H9 (cell line): ENCODE results near the gene TRPC4AP. TPM values are rescaled to one million over a fixed set of nuclear protein-coding genes. Genes with fewer than 3 reads are reported as not detected.

ENCODE experiments used
- DNase-seq: peaks from one replicate; pipeline ENCODE4 v3.0.0-alpha.2; 2017
- H2AFZ ChIP-seq: one replicate; pipeline ENCODE4 v1.6.1; 2013; ENCODE audit warnings: mild to moderate bottlenecking, low read length, control low read depth, moderate library complexity
- H2AK5ac ChIP-seq: 2 replicates; pipeline ENCODE4 v1.6.1; 2013; ENCODE audit warnings: low read length, control low read depth, mixed read lengths; ENCODE audit not compliant: insufficient read length
- H2BK120ac ChIP-seq: one replicate; pipeline ENCODE4 v1.6.1; 2013; ENCODE audit warnings: low read depth, mild to moderate bottlenecking, low read length, control low read depth, inconsistent platforms; ENCODE audit not compliant: poor library complexity, severe bottlenecking
- H2BK12ac ChIP-seq: 2 replicates; pipeline ENCODE4 v1.6.1; 2013; ENCODE audit warnings: low read length, control low read depth, mixed read lengths, low read depth; ENCODE audit not compliant: insufficient read length
- H2BK15ac ChIP-seq: 2 replicates; pipeline ENCODE4 v1.6.1; 2013; ENCODE audit warnings: low read depth, low read length, control low read depth
- H2BK20ac ChIP-seq: one replicate; pipeline ENCODE4 v1.6.1; 2013; ENCODE audit warnings: low read depth, mild to moderate bottlenecking, low read length, control low read depth, inconsistent platforms; ENCODE audit not compliant: poor library complexity, severe bottlenecking
- H2BK5ac ChIP-seq: 2 replicates; pipeline ENCODE4 v1.6.1; 2013; ENCODE audit warnings: low read length, control low read depth, mixed read lengths; ENCODE audit not compliant: insufficient read length
- H3K14ac ChIP-seq: 2 replicates; pipeline ENCODE4 v1.6.1; 2013; ENCODE audit warnings: low read length, control low read depth; ENCODE audit not compliant: insufficient read depth
- H3K18ac ChIP-seq: 2 replicates; pipeline ENCODE4 v1.6.1; 2013; ENCODE audit warnings: low read depth, mild to moderate bottlenecking, mixed read lengths, low read length, control low read depth; ENCODE audit not compliant: insufficient read length
- H3K23ac ChIP-seq: 2 replicates; pipeline ENCODE4 v1.6.1; 2013; ENCODE audit warnings: low read length, control low read depth, mixed read lengths, low read depth; ENCODE audit not compliant: insufficient read length
- H3K23me2 ChIP-seq: 2 replicates; pipeline ENCODE4 v1.6.1; 2013; ENCODE audit warnings: low read depth, mild to moderate bottlenecking, mixed read lengths, low read length, control low read depth; ENCODE audit not compliant: insufficient read length, poor library complexity, severe bottlenecking
- H3K27ac ChIP-seq: 2 replicates; pipeline ENCODE4 v1.5.1; 2013; ENCODE audit warnings: low read length, control low read depth, mixed read lengths, low read depth; ENCODE audit not compliant: insufficient read length
- H3K27me3 ChIP-seq: 2 replicates; pipeline ENCODE4 v1.6.1; 2013; ENCODE audit warnings: low read length, control low read depth, inconsistent platforms; ENCODE audit not compliant: insufficient read depth
- H3K4ac ChIP-seq: 2 replicates; pipeline ENCODE4 v1.6.1; 2013; ENCODE audit warnings: low read depth, mild to moderate bottlenecking, control low read depth, inconsistent platforms, low read length, moderate library complexity
- H3K4me1 ChIP-seq: 2 replicates; pipeline ENCODE4 v1.6.1; 2013; ENCODE audit warnings: low read length, control low read depth, inconsistent platforms; ENCODE audit not compliant: insufficient read depth
- H3K4me2 ChIP-seq: 2 replicates; pipeline ENCODE4 v1.6.1; 2013; ENCODE audit warnings: low read length, control low read depth, mixed read lengths; ENCODE audit not compliant: insufficient read length, insufficient read depth
- H3K56ac ChIP-seq: 2 replicates; pipeline ENCODE4 v1.6.1; 2013; ENCODE audit warnings: low read depth, mild to moderate bottlenecking, mixed read lengths, low read length, control low read depth; ENCODE audit not compliant: insufficient read length
- H3K79me1 ChIP-seq: 2 replicates; pipeline ENCODE4 v1.6.1; 2013; ENCODE audit warnings: low read depth, mild to moderate bottlenecking, moderate library complexity, low read length, control low read depth, inconsistent platforms; ENCODE audit not compliant: insufficient read depth, poor library complexity, severe bottlenecking
- H3K79me2 ChIP-seq: 2 replicates; pipeline ENCODE4 v1.6.1; 2013; ENCODE audit warnings: low read length, control low read depth, inconsistent platforms; ENCODE audit not compliant: insufficient read depth
- H3K9ac ChIP-seq: 2 replicates; pipeline ENCODE4 v1.6.1; 2013; ENCODE audit warnings: low read length, control low read depth, mixed read lengths; ENCODE audit not compliant: insufficient read length; ENCODE audit errors: extremely low read depth
- H3K9me3 ChIP-seq: one replicate; pipeline ENCODE4 v1.6.1; 2013; ENCODE audit warnings: low read depth, low read length, inconsistent platforms; ENCODE audit not compliant: control insufficient read depth
- H3T11ph ChIP-seq: one replicate; pipeline ENCODE4 v1.6.1; 2013; ENCODE audit warnings: mild to moderate bottlenecking, low read length, control low read depth, inconsistent platforms
- H4K20me1 ChIP-seq: one replicate; pipeline ENCODE4 v1.6.1; 2013; ENCODE audit not compliant: control insufficient read depth, insufficient read length, insufficient read depth
- H4K5ac ChIP-seq: 2 replicates; pipeline ENCODE4 v1.6.1; 2013; ENCODE audit warnings: low read depth, mild to moderate bottlenecking, mixed read lengths, low read length, control low read depth; ENCODE audit not compliant: insufficient read length
- H4K8ac ChIP-seq: replicated peaks from 2 replicates; pipeline ENCODE4 v1.6.1; 2013; ENCODE audit warnings: low read length, control low read depth, mixed read lengths, low read depth; ENCODE audit not compliant: insufficient read length
- H4K91ac ChIP-seq: 2 replicates; pipeline ENCODE4 v1.6.1; 2013; ENCODE audit warnings: low read depth, mild to moderate bottlenecking, moderate library complexity, mixed read lengths, low read length, control low read depth; ENCODE audit not compliant: insufficient read length
- H3K27ac Mint-ChIP-seq, 3 experiments: 2 replicates in 2 of 3; 3 replicates in 1 of 3; pipeline ENCODE4 v1.8.0; 2020 to 2021; ENCODE audit warnings: mixed read lengths in 3 of 3, mild to moderate bottlenecking in 1 of 3, moderate library complexity in 1 of 3
- H3K27me3 Mint-ChIP-seq: 2 replicates; pipeline ENCODE4 v1.8.0; 2021; ENCODE audit warnings: low read depth, mild to moderate bottlenecking, moderate library complexity, mixed read lengths
- H3K36me3 Mint-ChIP-seq, 3 experiments: 2 replicates in 2 of 3; 3 replicates in 1 of 3; pipeline ENCODE4 v1.8.0; 2020 to 2021; ENCODE audit warnings: low read depth in 3 of 3, mixed read lengths in 3 of 3; ENCODE audit not compliant: insufficient read depth in 1 of 3
- H3K4me1 Mint-ChIP-seq, 2 experiments: 2 replicates each; pipeline ENCODE4 v1.8.0; 2020; ENCODE audit warnings: mixed read lengths in 2 of 2
- H3K4me3 Mint-ChIP-seq, 2 experiments: 2 replicates in 1 of 2; 3 replicates in 1 of 2; pipeline ENCODE4 v1.8.0; 2020 to 2021; ENCODE audit warnings: mild to moderate bottlenecking in 2 of 2, mixed read lengths in 2 of 2, moderate library complexity in 1 of 2
- H3K9me3 Mint-ChIP-seq, 2 experiments: 2 replicates in 1 of 2; 3 replicates in 1 of 2; pipeline ENCODE4 v1.8.0; 2020; ENCODE audit warnings: mild to moderate bottlenecking in 2 of 2, mixed read lengths in 2 of 2, moderate library complexity in 1 of 2
- WGBS: extraction: QIAGEN DNeasy Blood & Tissue Kit; methylation state at CpG from one replicate; pipeline ENCODE4 v1.1.7; 2013; ENCODE audit warnings: missing lambda C conversion rate, low lambda C conversion rate, mixed read lengths; ENCODE audit not compliant: insufficient read length; ENCODE audit errors: extremely low coverage; 5-methylcytosine and 5-hydroxymethylcytosine counted together
- total RNA-seq: library from RNA; stranded (reverse); gene quantifications from 2 replicates; pipeline ENCODE4 v1.2.1, GENCODE V29; 2021
- TF ChIP-seq, protein P1 (sequence below): fragments of 200-600 bp; sonication (generic); conservative IDR thresholded peaks from 3 replicates; pipeline ENCODE4 v1.8.0; 2021; ENCODE audit warnings: antibody characterized with exemption, mild to moderate bottlenecking

Gene TRPC4AP
- total RNA-seq, 1 experiment from 2014 or later: 93.9 TPM

DNA sequence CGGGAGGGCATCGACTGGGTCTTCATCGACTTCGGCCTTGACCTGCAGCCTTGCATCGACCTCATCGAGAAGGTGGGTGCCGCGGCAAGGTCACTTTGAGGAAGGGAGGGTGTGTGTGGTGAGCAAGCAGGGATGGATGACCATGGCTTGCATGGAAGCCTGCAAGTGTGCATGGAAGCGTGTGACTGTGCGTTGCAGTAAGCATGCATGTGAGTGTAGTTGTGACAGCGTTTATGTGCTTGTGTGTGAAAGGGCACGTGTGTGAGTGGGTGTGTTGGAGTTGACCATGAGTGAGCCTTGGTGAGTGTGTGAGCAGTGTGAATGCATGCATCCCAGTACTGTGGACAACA lies 104.4 kb downstream of the TRPC4AP start:
- 0 out of 5 replicates have a peak overlapping the region, but pooled peaks of 1 of the 2 experiments have one; percentile 7 for H3K4me3 Mint-ChIP-seq
- no CpG with 5 or more reads among the region's 12 CpGs for WGBS
- H3K36me3 Mint-ChIP-seq: no peaks in the 10 kb centered on the region; a peak in 2 of 7 replicates
- H3K4me1 ChIP-seq: peaks cover 3% of the 10 kb centered on the region; the same call in 1 of the 2 replicates
- peak overlapping the region in 1 of 3 experiments; percentile 74; a peak in 1 of 7 replicates for H3K27ac Mint-ChIP-seq
- no peak overlapping the region for H3K23ac ChIP-seq
- H3K27ac ChIP-seq: no peak overlapping the region
- H2BK15ac ChIP-seq: no peak overlapping the region
- no peak overlapping the region for H3K4me2 ChIP-seq
- no peak overlapping the region for H3K56ac ChIP-seq
- H2BK12ac ChIP-seq: no peak overlapping the region
- peaks cover 0 to 2% of the 10 kb centered on the region in 2 experiments; a peak in 1 of 5 replicates for H3K9me3 Mint-ChIP-seq
- H3K27me3 Mint-ChIP-seq: peaks cover 55% of the 10 kb centered on the region
- peaks cover 38 to 41% of the 10 kb centered on the region in 2 experiments for H3K4me1 Mint-ChIP-seq
- no peak overlapping the region for H2BK5ac ChIP-seq
- H2BK120ac ChIP-seq: no peak overlapping the region
- no peaks in the 10 kb centered on the region for H3K23me2 ChIP-seq
- no peaks in the 10 kb centered on the region for H3K79me2 ChIP-seq
- no peaks in the 10 kb centered on the region for H3K79me1 ChIP-seq
- H2AK5ac ChIP-seq: no peak overlapping the region
- no peak overlapping the region for H3T11ph ChIP-seq
- no peak overlapping the region for H3K14ac ChIP-seq
- H3K9ac ChIP-seq: no peak overlapping the region
- H4K20me1 ChIP-seq: no peaks in the 10 kb centered on the region
- H4K5ac ChIP-seq: no peak overlapping the region
- TF ChIP-seq, protein P1, sequence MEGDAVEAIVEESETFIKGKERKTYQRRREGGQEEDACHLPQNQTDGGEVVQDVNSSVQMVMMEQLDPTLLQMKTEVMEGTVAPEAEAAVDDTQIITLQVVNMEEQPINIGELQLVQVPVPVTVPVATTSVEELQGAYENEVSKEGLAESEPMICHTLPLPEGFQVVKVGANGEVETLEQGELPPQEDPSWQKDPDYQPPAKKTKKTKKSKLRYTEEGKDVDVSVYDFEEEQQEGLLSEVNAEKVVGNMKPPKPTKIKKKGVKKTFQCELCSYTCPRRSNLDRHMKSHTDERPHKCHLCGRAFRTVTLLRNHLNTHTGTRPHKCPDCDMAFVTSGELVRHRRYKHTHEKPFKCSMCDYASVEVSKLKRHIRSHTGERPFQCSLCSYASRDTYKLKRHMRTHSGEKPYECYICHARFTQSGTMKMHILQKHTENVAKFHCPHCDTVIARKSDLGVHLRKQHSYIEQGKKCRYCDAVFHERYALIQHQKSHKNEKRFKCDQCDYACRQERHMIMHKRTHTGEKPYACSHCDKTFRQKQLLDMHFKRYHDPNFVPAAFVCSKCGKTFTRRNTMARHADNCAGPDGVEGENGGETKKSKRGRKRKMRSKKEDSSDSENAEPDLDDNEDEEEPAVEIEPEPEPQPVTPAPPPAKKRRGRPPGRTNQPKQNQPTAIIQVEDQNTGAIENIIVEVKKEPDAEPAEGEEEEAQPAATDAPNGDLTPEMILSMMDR: no peak
- no peak overlapping the region for H2AFZ ChIP-seq
- no peak overlapping the region for H3K4ac ChIP-seq
- no peak overlapping the region for H2BK20ac ChIP-seq
- no peaks in the 10 kb centered on the region for H3K27me3 ChIP-seq
- no peak overlapping the region for H4K91ac ChIP-seq
- H4K8ac ChIP-seq: no peak overlapping the region
- no peak for DNase-seq
- H3K9me3 ChIP-seq: no peaks in the 10 kb centered on the region
- H3K18ac ChIP-seq: no peak overlapping the region
